Measurements from ENCODE around the gene FN3KRP. TPM values are rescaled to one million over a fixed set of nuclear protein-coding genes. Genes with fewer than 3 reads are reported as not detected.

Gene FN3KRP
- total RNA-seq, 2 donors from 2014 or later, result 34.5 to 40.0 TPM

- Mint-ChIP-seq H3K9me3 (peaks cover 16% of the 10 kb centered on the region), H3K36me3 (ENCODE audit: low read depth) (peaks cover 12% of the 10 kb centered on the region), H3K4me1 (no peaks in the 10 kb centered on the region), H3K4me3 (no peak overlapping the region), H3K27ac (no peak overlapping the region), H3K27me3 (ENCODE audit: insufficient read depth) (peaks cover 42% of the 10 kb centered on the region)
- H3K4me1 ChIP-seq (ENCODE audit: control insufficient read depth, insufficient read depth, low read length), result no peaks in the 10 kb centered on the region
- WGBS, 2 experiments (ENCODE audit: insufficient coverage in 1 of 2, insufficient read length in 1 of 2), result 60 to 64% methylated on average over 1 to 2 of the region's 2 CpGs
- H3K4me3 ChIP-seq (ENCODE audit: low read length), result no peak overlapping the region
- TF ChIP-seq, protein P1, sequence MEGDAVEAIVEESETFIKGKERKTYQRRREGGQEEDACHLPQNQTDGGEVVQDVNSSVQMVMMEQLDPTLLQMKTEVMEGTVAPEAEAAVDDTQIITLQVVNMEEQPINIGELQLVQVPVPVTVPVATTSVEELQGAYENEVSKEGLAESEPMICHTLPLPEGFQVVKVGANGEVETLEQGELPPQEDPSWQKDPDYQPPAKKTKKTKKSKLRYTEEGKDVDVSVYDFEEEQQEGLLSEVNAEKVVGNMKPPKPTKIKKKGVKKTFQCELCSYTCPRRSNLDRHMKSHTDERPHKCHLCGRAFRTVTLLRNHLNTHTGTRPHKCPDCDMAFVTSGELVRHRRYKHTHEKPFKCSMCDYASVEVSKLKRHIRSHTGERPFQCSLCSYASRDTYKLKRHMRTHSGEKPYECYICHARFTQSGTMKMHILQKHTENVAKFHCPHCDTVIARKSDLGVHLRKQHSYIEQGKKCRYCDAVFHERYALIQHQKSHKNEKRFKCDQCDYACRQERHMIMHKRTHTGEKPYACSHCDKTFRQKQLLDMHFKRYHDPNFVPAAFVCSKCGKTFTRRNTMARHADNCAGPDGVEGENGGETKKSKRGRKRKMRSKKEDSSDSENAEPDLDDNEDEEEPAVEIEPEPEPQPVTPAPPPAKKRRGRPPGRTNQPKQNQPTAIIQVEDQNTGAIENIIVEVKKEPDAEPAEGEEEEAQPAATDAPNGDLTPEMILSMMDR (conservative IDR thresholded peaks at IDR 0.05), result no peak
- DNase-seq, result no peak
- H3K9ac ChIP-seq (ENCODE audit: extremely low read depth, low read length, poor library complexity, severe bottlenecking), result no peak overlapping the region
- H3K9me3 ChIP-seq (ENCODE audit: control insufficient read depth, low read length), result peaks cover 10% of the 10 kb centered on the region
- H3K36me3 ChIP-seq (ENCODE audit: control insufficient read depth, insufficient read depth, low read length), result no peaks in the 10 kb centered on the region
- no peak overlapping the region for H3K27ac ChIP-seq (ENCODE audit: low read depth, low read length)
- peaks cover 36% of the 10 kb centered on the region for H3K27me3 ChIP-seq (ENCODE audit: control insufficient read depth, insufficient read depth, low read length, poor library complexity, severe bottlenecking)
These were observed 21.9 kb upstream of the FN3KRP start for GRCh38 chr17:82694647-82695046.

- Histone ChIP-seq H3K4me1 (ENCODE audit: control insufficient read depth, insufficient read depth, low read length) (no peaks in the 10 kb centered on the region), H3K27me3 (ENCODE audit: control insufficient read depth, insufficient read depth, low read length, poor library complexity, severe bottlenecking) (peaks cover 50% of the 10 kb centered on the region), H3K9me3 (ENCODE audit: control insufficient read depth, low read length) (peaks cover 10% of the 10 kb centered on the region), H3K36me3 (ENCODE audit: control insufficient read depth, insufficient read depth, low read length) (no peaks in the 10 kb centered on the region), H3K27ac (ENCODE audit: low read depth, low read length) (no peak overlapping the region), H3K4me3 (ENCODE audit: low read length) (no peak overlapping the region), H3K9ac (ENCODE audit: extremely low read depth, low read length, poor library complexity, severe bottlenecking) (no peak overlapping the region)
- H3K9me3 Mint-ChIP-seq, result peaks cover 16% of the 10 kb centered on the region
- WGBS, 2 experiments (ENCODE audit: insufficient coverage in 1 of 2, insufficient read length in 1 of 2), result 89 to 91% methylated on average over 7 to 14 of the region's 17 CpGs
- H3K4me3 Mint-ChIP-seq, result no peak overlapping the region
- no peaks in the 10 kb centered on the region for H3K4me1 Mint-ChIP-seq
- TF ChIP-seq, protein P1 (conservative IDR thresholded peaks at IDR 0.05), result no peak
- no peak for DNase-seq
- H3K27ac Mint-ChIP-seq, result no peak overlapping the region
- H3K36me3 Mint-ChIP-seq (ENCODE audit: low read depth), result peaks cover 12% of the 10 kb centered on the region
- H3K27me3 Mint-ChIP-seq (ENCODE audit: insufficient read depth), result peaks cover 57% of the 10 kb centered on the region
These were observed 20.2 kb upstream of the FN3KRP start for GRCh38 chr17:82696259-82696658.

DNA sequence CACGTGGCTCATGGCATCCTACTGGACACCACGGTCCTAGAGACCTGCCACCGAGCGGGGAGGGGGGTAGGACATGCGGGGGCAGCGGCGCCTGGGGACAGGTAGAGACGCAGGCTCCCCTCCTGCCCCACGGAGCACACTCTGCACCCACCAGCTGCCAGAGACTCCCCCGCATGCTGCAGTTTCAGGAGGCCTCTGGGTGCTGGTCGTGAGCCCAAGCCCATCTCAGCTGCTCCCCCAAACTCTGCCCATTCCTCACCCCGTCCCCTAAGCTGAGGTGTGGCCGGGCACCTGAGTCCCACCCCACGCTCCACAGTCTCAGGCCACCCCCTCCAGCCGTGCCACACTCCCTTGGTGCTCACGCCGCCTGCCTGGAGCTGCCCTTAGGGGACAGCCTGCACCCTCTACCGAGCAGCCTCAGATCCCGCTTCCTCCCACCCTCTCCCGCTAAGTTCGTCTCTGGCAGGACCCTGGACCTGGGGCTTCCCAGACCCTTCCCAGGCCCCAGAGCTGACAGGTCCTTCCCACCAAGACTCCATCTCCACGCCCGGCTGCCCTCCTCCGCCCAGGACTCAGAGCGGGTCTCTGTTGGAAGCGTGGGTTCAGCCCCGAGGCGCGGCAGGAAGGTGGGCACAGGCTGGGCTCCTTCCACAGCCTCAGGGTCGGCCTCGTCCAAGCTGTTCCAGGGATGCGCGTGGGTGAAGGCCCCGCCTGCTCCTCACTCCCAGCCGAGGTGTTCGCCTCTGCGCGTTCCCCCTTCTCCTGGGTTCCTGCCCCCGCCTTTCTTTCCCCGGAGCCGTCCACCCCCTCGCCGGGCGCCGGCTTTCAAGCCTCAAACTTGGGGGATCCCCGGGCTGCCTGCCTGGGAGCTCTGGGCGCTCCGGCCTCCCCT, 19.3 kb upstream of the FN3KRP start:
- no peak overlapping the region for H3K4me3 ChIP-seq (ENCODE audit: low read length)
- no peaks in the 10 kb centered on the region for H3K4me1 Mint-ChIP-seq
- TF ChIP-seq, protein P1 (conservative IDR thresholded peaks at IDR 0.05), result no peak
- H3K9me3 Mint-ChIP-seq, result peaks cover 16% of the 10 kb centered on the region
- H3K36me3 ChIP-seq (ENCODE audit: control insufficient read depth, insufficient read depth, low read length), result no peaks in the 10 kb centered on the region
- peaks cover 10% of the 10 kb centered on the region for H3K9me3 ChIP-seq (ENCODE audit: control insufficient read depth, low read length)
- no peak overlapping the region for H3K27ac Mint-ChIP-seq
- H3K27ac ChIP-seq (ENCODE audit: low read depth, low read length), result no peak overlapping the region
- H3K4me1 ChIP-seq (ENCODE audit: control insufficient read depth, insufficient read depth, low read length), result no peaks in the 10 kb centered on the region
- 40 to 41% methylated on average over 20 to 48 of the region's 48 CpGs for WGBS, 2 experiments (ENCODE audit: insufficient coverage in 1 of 2, insufficient read length in 1 of 2)
- peak; percentile 77 for DNase-seq
- no peak overlapping the region for H3K9ac ChIP-seq (ENCODE audit: extremely low read depth, low read length, poor library complexity, severe bottlenecking)
- peaks cover 12% of the 10 kb centered on the region for H3K36me3 Mint-ChIP-seq (ENCODE audit: low read depth)
- peaks cover 50% of the 10 kb centered on the region for H3K27me3 ChIP-seq (ENCODE audit: control insufficient read depth, insufficient read depth, low read length, poor library complexity, severe bottlenecking)
- H3K27me3 Mint-ChIP-seq (ENCODE audit: insufficient read depth), result peaks cover 57% of the 10 kb centered on the region
- peak overlapping the region; percentile 61 for H3K4me3 Mint-ChIP-seq

Measured in endodermal cell (in vitro differentiated cells).